Left renal pelvis (tissue), 4 donors: ENCODE measurements around the gene TBC1D10B. TPM values are rescaled to one million over a fixed set of nuclear protein-coding genes. Genes with fewer than 3 reads are reported as not detected.
A peak's percentile ranks its signal among the peaks of the same experiment; 100 is the strongest.
"Not testable (repeated sequence)": the region's sequence is repeated elsewhere in the genome, so short reads cannot be mapped to it uniquely, and the experiment has no call there.

Experiments
- DNase-seq, 4 donors: peaks; one replicate each; pipeline ENCODE4 v3.0.0-alpha.2; 2013; ENCODE audit warnings: low read depth in 4 of 4, low spot score in 3 of 4
- polyA plus RNA-seq, 4 donors: library from polyadenylated mRNA; unstranded; fragments of 120-200 nt; gene quantifications; one replicate each; pipeline ENCODE4 v1.2.1, GENCODE V29; 2013; ENCODE audit not compliant: insufficient read length in 4 of 4

The TBC1D10B gene
- polyA plus RNA-seq, 4 donors, result 28.2 to 44.1 (median 34.2) TPM

GRCh38 chr16:30342751-30343490 lies 27.4 kb downstream of the TBC1D10B start:
- DNase-seq, result no peak

- DNase-seq, result not testable (repeated sequence)
Measured at GRCh38 chr16:30341971-30342370, 28.3 kb downstream of the TBC1D10B start.

- no peak for DNase-seq
Measured at GRCh38 chr16:30340621-30341020, 29.7 kb downstream of the TBC1D10B start.

- DNase-seq, result not testable (repeated sequence)
Measured at GRCh38 chr16:30338715-30339114, 31.6 kb downstream of the TBC1D10B start.

GRCh38 chr16:30337964-30338357 lies 32.3 kb downstream of the TBC1D10B start:
- not testable (repeated sequence) for DNase-seq

- DNase-seq, result no peak
Measured at GRCh38 chr16:30335598-30336474, 34.5 kb downstream of the TBC1D10B start.

- DNase-seq, result peak; percentile 42 to 55 (median 47)
Measured at GRCh38 chr16:30335028-30335597, 35.2 kb downstream of the TBC1D10B start.

- peak in 3 of 4 donors; percentile 39 to 67 (median 53) for DNase-seq
Measured at GRCh38 chr16:30334473-30334989, 35.8 kb downstream of the TBC1D10B start.

GRCh38 chr16:30324220-30324619 lies 46.1 kb downstream of the TBC1D10B start:
- DNase-seq, result not testable (repeated sequence)

- not testable (repeated sequence) for DNase-seq
Measured at GRCh38 chr16:30318647-30319046, 51.6 kb downstream of the TBC1D10B start.

GRCh38 chr16:30310937-30311336 lies 59.4 kb downstream of the TBC1D10B start:
- DNase-seq, result not testable (repeated sequence)

- DNase-seq, result not testable (repeated sequence)
Measured at GRCh38 chr16:30309255-30309654, 61.0 kb downstream of the TBC1D10B start.

Other genes with a start within 250 kb of the TBC1D10B start
- 10 to 100 TPM; 75.8 to 93.6 (median 84.5) TPM for gene MAPK3, start 247.3 kb downstream of the TBC1D10B start, polyA plus RNA-seq
- gene CORO1A, start 186.9 kb downstream of the TBC1D10B start, polyA plus RNA-seq, result 10 to 100 TPM in 2 of 4 donors, 1 to 10 TPM in 2; 8.1 to 18.0 (median 12.7) TPM
- gene BOLA2B, start 176.8 kb downstream of the TBC1D10B start, polyA plus RNA-seq, result 10 to 100 TPM; 13.0 to 38.3 (median 19.8) TPM
- 10 to 100 TPM in 3 of 4 donors, 1 to 10 TPM in 1; 8.4 to 50.3 (median 16.4) TPM for gene SLX1A, start 176.6 kb downstream of the TBC1D10B start, polyA plus RNA-seq
- 10 to 100 TPM in 1 of 4 donors, 1 to 10 TPM in 3; 5.2 to 14.4 (median 8.6) TPM for gene SULT1A3, start 171.2 kb downstream of the TBC1D10B start, polyA plus RNA-seq
- gene NPIPB13, start 122.0 kb downstream of the TBC1D10B start, polyA plus RNA-seq, result 10 to 100 TPM in 2 of 4 donors, 1 to 10 TPM in 2; 3.5 to 18.0 (median 10.2) TPM
- 10 to 100 TPM; 42.1 to 56.7 (median 55.7) TPM for gene CD2BP2, start 15.2 kb downstream of the TBC1D10B start, polyA plus RNA-seq
- 1 to 10 TPM in 3 of 4 donors, not detected in 1; 1.2 to 1.4 (median 1.2) TPM for gene MYL11, start 4.3 kb upstream of the TBC1D10B start, polyA plus RNA-seq
- gene SEPTIN1, start 12.1 kb upstream of the TBC1D10B start, polyA plus RNA-seq, result 1 to 10 TPM; 1.3 to 4.0 (median 2.1) TPM
- gene ZNF48, start 24.9 kb upstream of the TBC1D10B start, polyA plus RNA-seq, result 10 to 100 TPM; 10.1 to 15.4 (median 13.1) TPM
- 10 to 100 TPM in 1 of 4 donors, 1 to 10 TPM in 3; 4.6 to 10.0 (median 5.2) TPM for gene ZNF771, start 37.1 kb upstream of the TBC1D10B start, polyA plus RNA-seq
- 10 to 100 TPM; 31.4 to 50.4 (median 41.3) TPM for gene DCTPP1, start 59.5 kb upstream of the TBC1D10B start, polyA plus RNA-seq
- gene SEPHS2, start 75.4 kb upstream of the TBC1D10B start, polyA plus RNA-seq, result 10 to 100 TPM; 31.6 to 94.3 (median 89.1) TPM
- 1 to 10 TPM; 1.4 to 2.5 (median 2.1) TPM for gene ITGAL, start 102.2 kb upstream of the TBC1D10B start, polyA plus RNA-seq
- gene ZNF768, start 156.1 kb upstream of the TBC1D10B start, polyA plus RNA-seq, result 10 to 100 TPM; 36.0 to 69.0 (median 50.0) TPM
- 10 to 100 TPM in 3 of 4 donors, 1 to 10 TPM in 1; 8.8 to 10.6 (median 10.5) TPM for gene ZNF747, start 164.4 kb upstream of the TBC1D10B start, polyA plus RNA-seq
- gene ZNF764, start 187.9 kb upstream of the TBC1D10B start, polyA plus RNA-seq, result 10 to 100 TPM; 10.2 to 15.4 (median 11.6) TPM
- 10 to 100 TPM; 10.5 to 17.5 (median 13.3) TPM for gene ZNF688, start 201.2 kb upstream of the TBC1D10B start, polyA plus RNA-seq
- gene ZNF785, start 215.2 kb upstream of the TBC1D10B start, polyA plus RNA-seq, result 10 to 100 TPM; 16.8 to 31.6 (median 19.6) TPM
- 10 to 100 TPM; 10.6 to 14.6 (median 13.2) TPM for gene ZNF689, start 239.9 kb upstream of the TBC1D10B start, polyA plus RNA-seq